HPDE6-E6E7 (cell line): ENCODE measurements around the gene ADCY6.

Source experiments
- DNase-seq: peaks from one replicate; pipeline ENCODE4 v3.0.0; 2011; ENCODE audit warnings: missing footprints; ENCODE audit errors: extremely low spot score

ADCY6 gene

GRCh38 chr12:48788854-48789775, at the start of gene ADCY6:
Gene ADCY6, minus strand, starts transcription at chr12:48789089. Its CDS starts 5,655 bp downstream, at chr12:48783434.
- DNase-seq: no peak

GRCh38 chr12:48838048-48838447, 49.2 kb upstream of the ADCY6 start:
- no peak for DNase-seq

GRCh38 chr12:48832321-48833060, 43.6 kb upstream of the ADCY6 start:
- no peak for DNase-seq

GRCh38 chr12:48831257-48831656, 42.4 kb upstream of the ADCY6 start:
- no peak for DNase-seq

- no peak for DNase-seq
Observed at GRCh38 chr12:48828841-48829575, 40.1 kb upstream of the ADCY6 start.

GRCh38 chr12:48828293-48828692, 39.4 kb upstream of the ADCY6 start:
- no peak for DNase-seq

GRCh38 chr12:48827513-48828096, 38.7 kb upstream of the ADCY6 start:
- no peak for DNase-seq

GRCh38 chr12:48827026-48827425, 38.1 kb upstream of the ADCY6 start:
- no peak for DNase-seq

- DNase-seq: peak; percentile 71
Observed at GRCh38 chr12:48826209-48826855, 37.4 kb upstream of the ADCY6 start.

- no peak for DNase-seq
Observed at GRCh38 chr12:48824905-48825304, 36.0 kb upstream of the ADCY6 start.

GRCh38 chr12:48824112-48824511, 35.2 kb upstream of the ADCY6 start:
- peak; percentile 97 for DNase-seq

- DNase-seq: no peak
Observed at GRCh38 chr12:48823281-48823680, 34.4 kb upstream of the ADCY6 start.

GRCh38 chr12:48822711-48823110, 33.8 kb upstream of the ADCY6 start:
- DNase-seq: no peak

GRCh38 chr12:48822139-48822538, 33.2 kb upstream of the ADCY6 start:
- DNase-seq: no peak

GRCh38 chr12:48819986-48820725, 31.3 kb upstream of the ADCY6 start:
- DNase-seq: no peak

GRCh38 chr12:48818831-48819590, 30.1 kb upstream of the ADCY6 start:
- no peak for DNase-seq

GRCh38 chr12:48817873-48818830, 29.3 kb upstream of the ADCY6 start, which contains the start of gene CACNB3:
Gene CACNB3, plus strand, starts transcription at chr12:48818496. Its CDS starts 434 bp downstream, at chr12:48818930.
- no peak for DNase-seq

GRCh38 chr12:48816143-48816854, 27.4 kb upstream of the ADCY6 start:
- no peak for DNase-seq
